ENCODE results near the gene SIGLEC11.
"Not testable (repeated sequence)": the region's sequence is repeated elsewhere in the genome, so short reads cannot be mapped to it uniquely, and the experiment has no call there.

The SIGLEC11 gene

DNA sequence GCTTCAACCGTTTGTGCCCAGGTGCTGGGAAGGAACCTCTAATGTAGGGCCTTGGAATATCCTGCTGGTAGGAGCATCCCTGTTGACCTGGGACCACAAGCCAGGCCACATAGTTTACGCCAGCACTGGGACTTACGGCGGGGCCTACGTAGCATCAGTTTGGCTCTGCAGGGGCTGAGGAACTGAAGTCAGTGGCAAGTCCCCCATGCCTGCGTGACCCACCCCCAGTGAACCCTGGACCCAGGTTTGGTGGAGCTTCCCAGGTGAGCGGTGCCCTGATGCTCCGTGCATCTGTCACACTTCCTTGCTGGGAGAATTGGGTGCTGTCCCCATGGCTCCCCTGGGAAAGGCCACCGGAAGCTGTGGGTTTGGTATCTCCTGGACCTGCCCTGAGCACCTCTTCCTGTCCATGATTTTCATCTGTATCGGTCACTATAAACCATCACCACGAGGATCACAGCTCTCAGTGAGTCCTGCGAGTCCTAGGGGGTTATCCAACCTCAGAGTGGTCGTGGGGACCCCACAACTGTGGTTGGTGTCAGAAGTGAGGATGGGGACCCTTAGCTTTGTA lies 9.9 kb downstream of the SIGLEC11 start:
- no peak for DNase-seq

GRCh38 chr19:49950590-49950948 lies 10.4 kb downstream of the SIGLEC11 start:
- DNase-seq, result no peak

GRCh38 chr19:49949742-49950589 lies 11.0 kb downstream of the SIGLEC11 start:
- no peak for DNase-seq

GRCh38 chr19:49946415-49946814 lies 14.6 kb downstream of the SIGLEC11 start:
- no peak for DNase-seq

DNA sequence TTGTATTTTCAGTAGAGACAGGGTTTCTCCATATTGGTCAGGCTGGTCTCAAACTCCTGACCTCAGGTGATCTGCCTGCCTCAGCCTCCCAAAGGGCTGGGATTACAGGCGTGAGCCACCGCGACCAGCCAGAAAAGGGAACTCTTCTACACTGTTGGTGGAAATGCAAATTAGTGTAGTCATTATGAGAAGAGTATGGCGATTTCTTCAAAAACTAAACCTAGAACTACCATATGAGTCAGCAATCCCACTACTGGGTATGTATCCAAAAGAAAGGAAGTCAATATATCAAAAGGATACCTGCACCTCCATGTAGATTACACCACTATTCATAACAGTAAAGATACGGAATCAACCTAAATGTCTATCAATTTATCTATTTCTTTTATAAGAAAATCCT lies 16.4 kb downstream of the SIGLEC11 start:
- DNase-seq, result not testable (repeated sequence)

DNA sequence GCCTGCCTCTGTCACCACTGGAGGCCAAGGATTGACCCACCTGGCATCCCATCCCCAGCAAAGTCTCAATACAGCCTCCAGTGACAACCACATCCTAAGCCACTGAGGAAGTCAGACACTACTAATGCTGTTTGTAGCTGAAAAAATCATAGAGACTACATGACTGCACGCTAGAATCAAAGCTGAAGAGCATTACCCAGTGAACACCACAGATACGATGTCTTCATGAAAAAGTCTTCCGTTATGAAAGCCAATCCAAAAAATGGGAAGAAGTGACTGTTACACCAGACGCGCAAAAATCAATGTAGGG lies 20.5 kb downstream of the SIGLEC11 start:
- DNase-seq, result no peak

DNA sequence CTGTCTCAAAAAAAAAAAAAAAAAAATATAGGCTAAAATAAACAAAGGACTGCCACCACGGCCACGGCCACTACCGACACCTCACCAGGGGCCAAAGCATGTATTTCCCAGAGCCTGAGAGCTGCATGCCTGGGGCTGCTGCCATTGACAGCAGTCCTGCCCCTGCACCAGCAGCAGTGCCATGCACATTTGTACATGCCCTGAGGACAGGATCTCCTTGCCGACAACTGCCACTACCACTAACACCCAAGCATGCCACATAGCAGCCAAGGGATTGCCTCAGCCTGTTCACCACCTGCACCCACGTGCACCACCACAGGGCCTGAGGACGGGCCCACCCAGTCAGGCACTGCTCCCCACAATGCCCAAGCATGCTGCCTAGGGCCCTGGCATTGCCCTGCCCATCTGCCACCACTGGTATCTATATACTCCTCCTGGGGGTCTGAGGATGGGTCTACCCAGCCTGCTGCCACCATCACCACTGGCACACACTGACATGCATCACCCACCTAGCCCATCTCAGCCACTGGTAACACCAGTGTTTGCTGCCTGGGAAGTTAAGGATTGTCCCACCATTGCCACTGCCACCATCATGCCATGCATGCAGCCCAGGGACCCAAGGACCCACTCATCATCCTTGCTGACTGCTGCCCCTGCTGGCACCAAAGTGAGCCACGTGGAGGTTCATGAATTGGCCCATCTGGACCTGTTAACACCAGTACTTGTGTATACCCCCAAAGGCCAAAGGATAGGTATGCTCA lies 21.1 kb downstream of the SIGLEC11 start:
- no peak for DNase-seq

GRCh38 chr19:49938662-49939061 lies 22.3 kb downstream of the SIGLEC11 start:
- no peak for DNase-seq

DNA sequence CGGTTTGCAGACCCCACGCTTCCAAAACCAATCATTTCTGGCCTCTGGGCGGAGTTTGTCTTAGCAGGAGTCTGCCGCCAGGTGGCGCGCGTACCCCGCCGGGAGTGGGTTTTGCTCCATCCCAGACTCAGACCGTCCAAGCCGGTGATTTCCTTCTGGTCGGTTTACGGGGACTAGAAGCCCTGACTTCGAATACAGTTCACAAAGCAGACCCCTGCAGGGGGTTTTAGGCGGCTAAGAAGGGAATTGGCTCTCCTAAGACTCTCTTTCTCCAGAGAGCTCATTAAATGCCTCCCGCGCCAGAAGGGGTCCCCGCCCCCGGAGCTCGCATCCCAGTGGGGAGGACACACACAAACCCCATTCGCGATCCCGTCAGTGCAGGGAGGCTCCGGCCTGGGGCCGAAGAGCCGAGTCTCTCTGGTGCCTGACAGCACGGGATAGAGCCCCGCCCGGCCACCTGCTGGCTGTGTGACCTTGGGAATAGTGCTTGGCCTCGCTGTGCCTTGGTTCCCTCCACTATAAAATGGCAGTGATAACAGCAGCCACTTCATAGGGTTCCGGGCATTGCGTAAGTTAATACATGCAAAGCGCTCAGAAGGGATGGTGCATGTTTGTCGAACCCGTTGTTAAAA lies 23.1 kb downstream of the SIGLEC11 start:
- peak; percentile 38 for DNase-seq

DNA sequence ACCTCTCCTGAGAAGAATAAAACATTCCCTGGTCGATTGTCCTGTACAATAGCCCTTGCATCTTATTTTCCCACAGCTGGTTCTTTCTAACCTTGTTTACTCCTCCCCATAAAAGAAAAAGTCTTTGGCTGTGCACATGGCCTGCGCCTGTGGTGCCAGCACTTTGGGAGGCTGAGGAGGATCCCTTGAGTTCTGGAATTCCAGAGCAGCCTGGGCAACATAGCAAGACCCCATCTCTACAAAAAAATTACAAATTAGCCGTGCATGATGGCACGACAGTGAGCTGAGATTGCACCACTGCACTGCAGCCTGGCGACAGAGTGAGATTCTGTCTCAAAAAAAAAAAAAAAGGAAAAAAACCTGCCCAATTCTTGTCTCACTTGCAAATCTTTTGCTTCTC lies 24.4 kb downstream of the SIGLEC11 start:
- DNase-seq, result no peak

DNA sequence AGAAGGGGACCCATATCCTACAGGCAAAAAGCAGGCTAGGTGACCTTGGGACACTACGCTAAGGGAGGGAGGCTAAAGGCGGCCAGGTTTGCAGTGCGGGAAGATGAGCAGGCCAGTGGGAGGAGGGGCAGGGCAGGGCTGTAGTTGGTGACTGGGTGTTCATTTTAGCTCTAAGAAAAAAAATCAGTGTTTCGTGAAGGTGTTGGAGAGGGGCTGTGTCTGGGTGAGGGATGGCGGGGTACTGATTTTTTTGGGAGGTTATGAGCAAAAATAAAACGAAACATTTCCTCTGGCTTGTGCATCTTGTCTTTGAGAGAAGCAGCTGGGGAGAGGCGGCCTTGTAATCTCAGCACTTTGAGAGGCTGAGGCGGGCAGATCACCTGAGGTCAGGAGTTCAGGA lies 27.3 kb downstream of the SIGLEC11 start:
- no peak for DNase-seq

DNA sequence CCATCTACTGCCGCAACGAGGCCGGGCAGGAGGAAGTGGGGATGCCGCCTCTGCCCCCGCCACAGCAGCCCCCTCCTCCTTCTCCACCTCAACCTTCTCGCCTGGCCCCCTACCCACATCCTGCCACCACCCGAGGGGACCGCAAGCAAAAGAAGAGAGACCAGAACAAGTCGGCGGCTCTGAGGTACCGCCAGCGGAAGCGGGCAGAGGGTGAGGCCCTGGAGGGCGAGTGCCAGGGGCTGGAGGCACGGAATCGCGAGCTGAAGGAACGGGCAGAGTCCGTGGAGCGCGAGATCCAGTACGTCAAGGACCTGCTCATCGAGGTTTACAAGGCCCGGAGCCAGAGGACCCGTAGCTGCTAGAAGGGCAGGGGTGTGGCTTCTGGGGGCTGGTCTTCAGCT lies 28.2 kb downstream of the SIGLEC11 start:
- no peak for DNase-seq

DNA sequence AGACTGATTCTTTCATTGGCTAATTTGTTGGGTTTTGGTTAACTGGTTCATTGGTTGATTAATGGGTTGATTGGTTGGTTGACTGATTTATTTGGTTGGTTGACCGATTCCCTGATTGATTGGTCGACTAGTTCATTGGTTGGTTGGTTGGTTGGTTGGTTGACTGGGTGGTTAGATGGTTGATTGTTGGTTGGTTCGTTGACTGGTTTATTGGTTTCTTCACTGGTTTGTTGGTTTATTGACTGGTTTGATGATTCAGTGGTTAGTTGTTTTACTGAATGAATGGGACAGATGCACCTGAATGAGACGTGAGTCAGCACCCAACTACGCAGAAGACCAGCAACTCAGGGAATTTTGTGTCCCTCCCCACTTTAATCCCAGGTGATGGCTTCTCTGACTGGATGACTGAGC lies 28.9 kb downstream of the SIGLEC11 start:
- DNase-seq, result no peak

GRCh38 chr19:49931293-49932040 lies 29.5 kb downstream of the SIGLEC11 start:
- no peak for DNase-seq

DNA sequence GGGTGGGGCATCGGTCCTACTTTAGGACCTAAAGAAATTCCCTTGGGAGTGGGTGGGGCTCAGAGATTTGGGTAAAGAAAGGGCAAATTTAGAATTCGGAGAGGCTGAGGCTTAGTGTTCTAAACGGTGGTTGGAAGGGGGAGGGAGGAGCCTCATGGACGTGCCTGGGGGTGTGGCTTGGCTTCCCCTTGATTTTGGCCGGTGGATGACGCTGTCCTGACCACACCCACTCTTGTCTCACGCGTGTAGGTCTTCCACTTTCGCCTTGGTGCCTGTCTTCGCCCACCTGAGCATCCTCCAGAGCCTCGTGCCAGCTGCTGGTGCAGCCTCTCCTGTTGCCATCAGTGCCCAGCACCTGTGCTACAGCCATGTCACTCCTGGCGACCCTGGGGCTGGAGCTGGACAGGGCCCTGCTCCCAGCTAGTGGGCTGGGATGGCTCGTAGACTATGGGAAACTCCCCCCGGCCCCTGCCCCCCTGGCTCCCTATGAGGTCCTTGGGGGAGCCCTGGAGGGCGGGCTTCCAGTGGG lies 30.4 kb downstream of the SIGLEC11 start:
- no peak for DNase-seq

- DNase-seq, result peak; percentile 94
These were observed 31.1 kb downstream of the SIGLEC11 start for GRCh38 chr19:49929611-49930482.

DNA sequence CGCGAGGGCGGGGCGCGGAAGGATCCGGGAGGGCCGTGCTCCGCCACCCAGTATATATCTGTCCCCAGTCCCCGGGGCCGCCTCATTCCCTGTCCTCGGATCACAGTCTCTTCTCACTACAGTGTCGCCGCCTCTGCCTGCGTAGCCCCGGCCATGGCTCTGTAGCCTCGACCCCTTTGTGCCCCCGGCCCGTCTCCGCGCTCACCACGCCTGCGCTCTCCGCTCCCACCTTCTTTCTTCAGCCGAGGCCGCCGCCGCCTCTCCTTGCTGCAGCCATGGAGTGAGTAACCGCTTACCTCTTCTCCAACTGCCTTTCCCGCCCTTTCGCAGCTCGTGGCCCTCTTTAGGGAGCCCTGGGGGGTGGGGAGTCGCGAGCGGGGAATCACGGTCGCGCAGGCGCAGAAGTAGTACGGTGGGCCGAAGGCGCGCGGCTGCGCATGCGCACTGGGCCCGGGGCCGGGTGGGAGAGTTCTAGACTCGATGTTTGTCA lies 31.8 kb downstream of the SIGLEC11 start, which contains the start of the genes ATF5 and NUP62:
Gene ATF5 (plus strand): TSS at position 85 of the 490 bp plus-strand sequence. CDS start 1,646 bp downstream, outside the sequence.
Gene NUP62 (minus strand): TSS at position 384 of the 490 bp plus-strand sequence. CDS start 19,697 bp downstream, outside the sequence.
- peak; percentile 86 for DNase-seq

GRCh38 chr19:49927526-49928264 lies 33.3 kb downstream of the SIGLEC11 start:
- no peak for DNase-seq

- DNase-seq, result no peak
These were observed 34.5 kb downstream of the SIGLEC11 start for GRCh38 chr19:49926515-49926914.

DNA sequence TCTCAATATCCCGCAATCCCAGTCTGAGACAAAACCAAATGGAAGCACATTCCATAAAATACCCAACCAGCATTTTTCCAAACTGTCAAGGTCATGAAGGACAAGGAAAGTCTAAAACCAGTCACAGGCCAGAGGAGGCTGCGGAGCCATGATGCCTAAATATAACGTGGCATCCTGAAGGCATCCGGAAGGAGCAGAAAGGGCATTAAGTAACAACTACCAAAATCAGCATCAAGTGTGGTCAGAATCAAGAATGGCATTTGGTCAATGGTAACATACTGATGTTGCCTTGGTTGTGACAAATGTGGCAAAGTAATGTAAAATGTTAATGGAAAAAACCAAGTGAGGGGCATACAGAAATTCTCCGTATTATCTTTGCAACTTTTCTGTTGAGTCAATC lies 35.5 kb downstream of the SIGLEC11 start:
- no peak for DNase-seq
